SK-N-MC (cell line): ENCODE measurements around the gene RGS9.

Experiments
- EZH2 ChIP-seq: fragments of 200-600 bp; sonication (generic); IDR thresholded peaks from one replicate; pipeline ENCODE4 v1.6.1; 2017; ENCODE audit warnings: antibody characterized with exemption
- FOXP2 ChIP-seq: optimal IDR thresholded peaks from 2 replicates; pipeline ENCODE3; 2011; ENCODE audit warnings: mild to moderate bottlenecking, moderate library complexity; ENCODE audit not compliant: insufficient read depth; ENCODE audit errors: extremely low read length, control extremely low read depth
- POLR2AphosphoS5 ChIP-seq: IDR thresholded peaks from 2 replicates; pipeline ENCODE4 v1.6.1; 2012; ENCODE audit warnings: mild to moderate bottlenecking, low read depth, low read length, borderline replicate concordance

- TF ChIP-seq EZH2 (no peak), POLR2AphosphoS5 (no peak), FOXP2 (no peak)
These were observed 65.8 kb downstream of the RGS9 start for GRCh38 chr17:65202844-65203571.
